Smooth muscle cell (in vitro differentiated cells): ENCODE results near the gene RPIA. TPM values are rescaled to one million over a fixed set of nuclear protein-coding genes. Genes with fewer than 3 reads are reported as not detected.

ENCODE experiments used
- DNase-seq: peaks from one replicate; lab custom pipeline; 2025; ENCODE audit not compliant: unreplicated experiment; lab: John Stamatoyannopoulos, UW
- H2AFZ ChIP-seq: fragments of 200-600 bp; sonication (generic); 2 replicates; pipeline ENCODE4 v1.6.0; 2016; ENCODE audit warnings: antibody characterized with exemption, low read depth, mild to moderate bottlenecking
- H3F3A ChIP-seq: fragments of 200-600 bp; sonication (generic); 2 replicates; pipeline ENCODE4 v1.6.0; 2017; ENCODE audit warnings: antibody characterized with exemption, low read depth
- H3K27ac ChIP-seq: fragments of 200-600 bp; sonication (generic); 2 replicates; pipeline ENCODE4 v1.5.1; 2016; ENCODE audit warnings: low read depth, mild to moderate bottlenecking
- H3K27me3 ChIP-seq: fragments of 200-600 bp; sonication (generic); 2 replicates; pipeline ENCODE4 v1.6.1; 2016; ENCODE audit warnings: low read depth, mild to moderate bottlenecking
- H3K36me3 ChIP-seq: fragments of 200-600 bp; sonication (generic); 2 replicates; pipeline ENCODE4 v1.5.1; 2016; ENCODE audit warnings: low read depth
- H3K4me1 ChIP-seq: fragments of 200-600 bp; sonication (generic); 2 replicates; pipeline ENCODE4 v1.5.1; 2016; ENCODE audit warnings: low read depth
- H3K4me2 ChIP-seq: fragments of 200-600 bp; sonication (generic); 2 replicates; pipeline ENCODE4 v1.6.0; 2016; ENCODE audit warnings: mild to moderate bottlenecking
- H3K4me3 ChIP-seq: fragments of 200-600 bp; sonication (generic); 2 replicates; pipeline ENCODE4 v1.5.1; 2016; ENCODE audit warnings: mild to moderate bottlenecking
- H3K79me2 ChIP-seq: fragments of 200-600 bp; sonication (generic); 2 replicates; pipeline ENCODE4 v1.6.0; 2016; ENCODE audit warnings: low read depth, mild to moderate bottlenecking
- H3K9ac ChIP-seq: fragments of 200-600 bp; sonication (generic); 2 replicates; pipeline ENCODE4 v1.6.0; 2016; ENCODE audit warnings: low read depth
- H3K9me3 ChIP-seq: fragments of 200-600 bp; sonication (generic); replicated peaks from 2 replicates; pipeline ENCODE4 v1.5.1; 2016; ENCODE audit warnings: low read depth
- H4K20me1 ChIP-seq: fragments of 200-600 bp; sonication (generic); 2 replicates; pipeline ENCODE4 v1.6.0; 2016; ENCODE audit warnings: low read depth
- CTCF ChIP-seq: fragments of 200-600 bp; sonication (generic); IDR thresholded peaks from 2 replicates; pipeline ENCODE4 v1.5.1; 2017; ENCODE audit warnings: borderline replicate concordance, mild to moderate bottlenecking, antibody characterized with exemption; ENCODE audit not compliant: insufficient read depth, poor library complexity, severe bottlenecking
- WGBS: methylation state at CpG from one replicate; pipeline ENCODE4 v1.1.7; 2016; ENCODE audit warnings: low lambda C conversion rate; 5-methylcytosine and 5-hydroxymethylcytosine counted together
- polyA plus RNA-seq: library from polyadenylated mRNA; unstranded; fragments of >200 nt; fragmentation: Nextera tagmentation; extraction: Ambion mirVana; gene quantifications from 2 replicates; pipeline ENCODE4 v1.2.1, GENCODE V29; 2016
- total RNA-seq: library from RNA; depleted of rRNA; stranded (reverse); fragments of >200 nt; gene quantifications from 2 replicates; pipeline ENCODE4 v1.2.3, GENCODE V29; 2014

Gene RPIA
- total and polyA plus RNA-seq, 2 experiments from 2014 or later = 8.9 to 9.9 TPM

- no peak for TF ChIP-seq CTCF
- H3K4me1 ChIP-seq = no peaks in the 10 kb centered on the region
- H3K36me3 ChIP-seq = peaks cover 2% of the 10 kb centered on the region
- H4K20me1 ChIP-seq = peaks cover 6% of the 10 kb centered on the region
- no peak overlapping the region for H3K4me3 ChIP-seq
- 100% methylated on average over 2 of the region's 2 CpGs for WGBS
- no peak overlapping the region for H3K27ac ChIP-seq
- H3K9me3 ChIP-seq = no peaks in the 10 kb centered on the region
- no peaks in the 10 kb centered on the region for H3F3A ChIP-seq
- no peaks in the 10 kb centered on the region for H3K27me3 ChIP-seq
- H3K9ac ChIP-seq = no peak overlapping the region
- no peak for DNase-seq
- H2AFZ ChIP-seq = no peak overlapping the region
- no peak overlapping the region for H3K4me2 ChIP-seq
- H3K79me2 ChIP-seq = no peaks in the 10 kb centered on the region
Measured at GRCh38 chr2:88721268-88721667, 29.8 kb downstream of the RPIA start.

GRCh38 chr2:88724643-88725332 lies 33.3 kb downstream of the RPIA start:
- Histone ChIP-seq H3K4me3 (no peak overlapping the region), H3K9me3 (no peaks in the 10 kb centered on the region), H3K27me3 (no peaks in the 10 kb centered on the region), H4K20me1 (peaks cover 6% of the 10 kb centered on the region), H3K4me1 (no peaks in the 10 kb centered on the region), H3K9ac (no peak overlapping the region), H3F3A (no peaks in the 10 kb centered on the region), H3K4me2 (no peak overlapping the region), H3K27ac (no peak overlapping the region), H2AFZ (no peak overlapping the region), H3K36me3 (peaks cover 2% of the 10 kb centered on the region), H3K79me2 (peaks cover 3% of the 10 kb centered on the region)
- TF ChIP-seq CTCF = no peak
- WGBS = 95% methylated on average over 4 of the region's 4 CpGs
- DNase-seq = no peak

GRCh38 chr2:88729061-88729745 lies 37.7 kb downstream of the RPIA start:
- WGBS = 90% methylated on average over 8 of the region's 8 CpGs
- Histone ChIP-seq H3K4me2 (no peak overlapping the region), H2AFZ (no peak overlapping the region)

More at GRCh38 chr2:88729061-88729745, 37.7 kb downstream of the RPIA start:
- Histone ChIP-seq H3K4me3 (no peak overlapping the region), H3F3A (no peaks in the 10 kb centered on the region), H3K4me1 (no peaks in the 10 kb centered on the region), H3K9ac (no peak overlapping the region), H3K27me3 (no peaks in the 10 kb centered on the region), H3K36me3 (no peaks in the 10 kb centered on the region), H3K79me2 (peaks cover 3% of the 10 kb centered on the region), H3K9me3 (no peaks in the 10 kb centered on the region), H3K27ac (no peak overlapping the region), H4K20me1 (peaks cover 6% of the 10 kb centered on the region)
- no peak for DNase-seq
- TF ChIP-seq CTCF = no peak
